ENCODE results near the gene SLC24A2.

GRCh38 chr9:19768798-19769197 lies 20.0 kb downstream of the SLC24A2 start:
- no peak for TF ChIP-seq CTCF (IDR thresholded peaks at IDR 0.05)
- no peak for TF ChIP-seq POLR2A (IDR thresholded peaks at IDR 0.05)
- TF ChIP-seq POLR2AphosphoS5 (IDR thresholded peaks at IDR 0.05), result no peak

All from prostate gland (tissue), 2 donors.